WERI-Rb-1 (cell line): Measurements from ENCODE around the gene PCSK4.

Source experiments
- DNase-seq: peaks from one replicate; pipeline ENCODE4 v3.0.0-alpha.2; 2020
- H3K27ac ChIP-seq: fragments of 250-450 bp; sonication (Bioruptor Pico); 2 replicates; pipeline ENCODE4 v1.5.1; 2020; ENCODE audit warnings: mild to moderate bottlenecking, moderate library complexity
- H3K27me3 ChIP-seq: fragments of 250-450 bp; sonication (Bioruptor Pico); 2 replicates; pipeline ENCODE4 v1.5.1; 2021; ENCODE audit warnings: mild to moderate bottlenecking, low read depth, moderate library complexity; ENCODE audit not compliant: insufficient read depth, severe bottlenecking
- H3K36me3 ChIP-seq: fragments of 250-450 bp; sonication (Bioruptor Pico); 2 replicates; pipeline ENCODE4 v1.5.1; 2020; ENCODE audit warnings: mild to moderate bottlenecking, moderate library complexity
- H3K4me3 ChIP-seq: 2 replicates; pipeline ENCODE4 v1.5.1; 2011; ENCODE audit warnings: low read depth, mild to moderate bottlenecking, control low read depth, low read length
- H3K9me3 ChIP-seq: fragments of 250-450 bp; sonication (Bioruptor Pico); 2 replicates; pipeline ENCODE4 v1.5.1; 2021; ENCODE audit warnings: mild to moderate bottlenecking, moderate library complexity; ENCODE audit not compliant: severe bottlenecking
- TF ChIP-seq, protein P1 (sequence below): IDR thresholded peaks from 2 replicates; pipeline ENCODE4 v1.5.1; 2011; ENCODE audit warnings: low read depth, mild to moderate bottlenecking, control low read depth, inconsistent platforms, low read length

PCSK4 gene

DNA sequence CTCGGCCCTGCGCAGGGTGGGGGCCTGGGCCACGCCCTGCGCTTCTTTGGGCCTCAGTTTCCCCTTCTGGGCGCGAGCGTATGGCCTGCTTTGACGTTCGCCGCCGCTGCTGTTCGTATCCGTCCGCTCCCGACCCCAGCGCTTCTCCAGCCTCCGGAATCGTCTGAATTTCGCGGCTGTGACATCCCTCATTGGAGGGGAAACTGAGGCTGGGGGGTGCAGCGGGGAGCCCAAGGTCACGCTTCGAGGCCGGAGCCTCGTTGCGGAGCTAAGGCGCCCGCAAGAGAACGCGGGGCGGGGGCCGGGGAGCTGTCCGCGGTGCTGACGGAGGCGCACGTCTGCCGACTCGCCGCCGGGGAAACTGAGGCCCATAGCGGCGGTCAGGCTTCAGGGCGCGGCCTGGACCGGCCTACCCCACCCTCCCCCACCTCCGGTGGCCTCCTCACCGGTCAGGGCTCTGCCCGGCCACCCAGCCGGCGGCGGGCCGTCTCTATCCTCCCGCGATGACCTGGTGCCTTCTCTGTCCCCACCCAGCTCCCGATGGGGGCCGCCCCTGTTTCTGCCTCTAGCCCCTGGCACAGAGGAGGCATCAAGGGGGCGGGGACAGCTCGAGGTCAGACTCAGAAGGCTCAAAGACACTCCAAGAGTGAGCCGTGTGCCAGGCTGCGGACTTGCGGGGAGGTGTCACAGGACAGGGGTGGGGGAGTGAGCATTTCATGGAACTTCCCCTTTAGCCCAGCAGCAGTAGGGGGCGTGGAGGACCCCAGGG, 43.3 kb downstream of the PCSK4 start:
- H3K4me3 ChIP-seq: peak overlapping the region; percentile 56
- peaks cover 11% of the 10 kb centered on the region for H3K36me3 ChIP-seq
- no peak overlapping the region for H3K27ac ChIP-seq
- no peaks in the 10 kb centered on the region for H3K9me3 ChIP-seq
- peak; percentile 33 for DNase-seq
- H3K27me3 ChIP-seq: peaks cover 37% of the 10 kb centered on the region
- TF ChIP-seq, protein P1, sequence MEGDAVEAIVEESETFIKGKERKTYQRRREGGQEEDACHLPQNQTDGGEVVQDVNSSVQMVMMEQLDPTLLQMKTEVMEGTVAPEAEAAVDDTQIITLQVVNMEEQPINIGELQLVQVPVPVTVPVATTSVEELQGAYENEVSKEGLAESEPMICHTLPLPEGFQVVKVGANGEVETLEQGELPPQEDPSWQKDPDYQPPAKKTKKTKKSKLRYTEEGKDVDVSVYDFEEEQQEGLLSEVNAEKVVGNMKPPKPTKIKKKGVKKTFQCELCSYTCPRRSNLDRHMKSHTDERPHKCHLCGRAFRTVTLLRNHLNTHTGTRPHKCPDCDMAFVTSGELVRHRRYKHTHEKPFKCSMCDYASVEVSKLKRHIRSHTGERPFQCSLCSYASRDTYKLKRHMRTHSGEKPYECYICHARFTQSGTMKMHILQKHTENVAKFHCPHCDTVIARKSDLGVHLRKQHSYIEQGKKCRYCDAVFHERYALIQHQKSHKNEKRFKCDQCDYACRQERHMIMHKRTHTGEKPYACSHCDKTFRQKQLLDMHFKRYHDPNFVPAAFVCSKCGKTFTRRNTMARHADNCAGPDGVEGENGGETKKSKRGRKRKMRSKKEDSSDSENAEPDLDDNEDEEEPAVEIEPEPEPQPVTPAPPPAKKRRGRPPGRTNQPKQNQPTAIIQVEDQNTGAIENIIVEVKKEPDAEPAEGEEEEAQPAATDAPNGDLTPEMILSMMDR: no peak

DNA sequence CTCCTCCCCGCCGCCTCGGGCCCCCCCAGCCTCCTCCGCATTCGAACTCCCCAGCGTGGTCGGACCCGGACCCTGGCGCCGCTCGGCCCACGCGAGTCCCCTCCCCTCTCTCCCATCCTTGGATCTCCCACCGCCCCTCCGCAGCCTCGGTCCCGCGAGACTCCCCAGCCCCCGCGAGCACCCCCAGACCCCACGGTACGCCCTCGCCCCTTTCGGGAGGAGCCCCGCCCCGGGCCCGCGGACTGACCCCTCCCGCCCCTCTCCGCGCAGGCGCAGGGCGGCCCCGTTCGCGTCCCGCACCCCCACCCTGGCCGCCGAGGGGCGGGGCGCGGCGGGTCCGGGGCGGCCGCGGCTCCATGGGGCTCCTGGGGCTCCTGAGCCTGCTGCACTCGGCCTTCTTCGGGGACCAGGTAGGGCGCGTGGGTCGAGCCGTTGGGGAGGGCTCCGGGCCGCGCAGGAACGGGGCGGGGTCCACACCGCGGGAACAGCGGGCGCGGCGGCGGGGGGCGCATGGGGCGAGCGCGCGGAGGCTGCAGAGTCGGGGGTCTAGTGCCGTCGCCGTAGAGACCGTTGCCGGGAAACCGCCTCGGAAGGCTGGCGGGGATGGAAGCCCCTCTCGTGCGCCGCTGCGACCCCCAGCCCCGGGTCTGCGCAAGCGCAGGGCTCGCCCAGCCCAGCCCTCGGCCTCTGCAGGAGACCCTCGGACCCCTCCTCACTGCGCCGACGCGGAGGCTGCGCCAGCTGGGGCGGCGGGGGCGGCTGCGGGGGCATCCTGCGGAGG, 44.0 kb downstream of the PCSK4 start:
- TF ChIP-seq, protein P1: no peak
- Histone ChIP-seq H3K36me3 (peaks cover 19% of the 10 kb centered on the region), H3K4me3 (peak overlapping the region; percentile 60), H3K27ac (peak overlapping the region; percentile 34; the same call in 1 of the 2 replicates), H3K27me3 (peaks cover 30% of the 10 kb centered on the region), H3K9me3 (no peaks in the 10 kb centered on the region)
- peak; percentile 78 for DNase-seq

DNA sequence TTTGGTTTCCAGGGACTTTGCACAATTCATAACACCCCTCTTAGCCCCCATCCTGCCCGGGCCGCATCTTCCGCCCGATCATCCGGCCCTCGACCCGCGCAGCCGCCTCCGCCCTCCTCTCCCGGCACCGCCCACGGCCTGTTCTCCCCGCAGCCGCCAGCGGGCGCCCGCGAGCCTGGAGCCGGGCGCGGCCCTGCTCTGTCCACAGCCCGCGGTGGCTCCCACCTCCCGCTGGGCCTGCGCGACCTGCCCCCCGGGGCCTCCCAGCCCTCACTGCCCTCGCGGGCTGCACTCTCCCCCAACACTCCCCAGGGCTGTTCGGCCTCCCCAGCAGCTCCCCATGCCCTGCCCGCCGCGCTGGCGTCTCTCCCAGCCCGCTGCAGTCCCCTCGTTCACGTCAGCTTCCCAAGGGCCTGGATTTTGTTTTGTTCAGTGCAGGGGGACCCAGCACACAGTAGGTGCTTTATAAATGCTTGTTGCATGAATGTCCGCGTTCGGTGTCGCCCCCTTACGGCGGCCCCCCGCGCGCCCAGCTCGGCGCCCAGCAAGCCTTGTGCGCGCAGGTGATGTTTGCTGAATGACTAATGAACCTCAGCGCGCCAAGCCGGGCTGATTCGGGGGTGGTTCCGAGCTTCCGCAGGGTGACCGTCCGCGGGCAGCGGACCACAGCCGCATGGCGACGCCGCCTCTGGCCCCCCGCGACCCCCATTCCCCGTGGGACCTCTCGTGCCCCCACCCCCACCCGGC, 44.8 kb downstream of the PCSK4 start:
- TF ChIP-seq, protein P1: peak; percentile 96
- H3K9me3 ChIP-seq: no peaks in the 10 kb centered on the region
- peak overlapping the region; percentile 67 for H3K27ac ChIP-seq
- H3K36me3 ChIP-seq: peaks cover 26% of the 10 kb centered on the region
- peak overlapping the region; percentile 60 for H3K4me3 ChIP-seq
- peaks cover 22% of the 10 kb centered on the region for H3K27me3 ChIP-seq
- DNase-seq: peak; percentile 80

DNA sequence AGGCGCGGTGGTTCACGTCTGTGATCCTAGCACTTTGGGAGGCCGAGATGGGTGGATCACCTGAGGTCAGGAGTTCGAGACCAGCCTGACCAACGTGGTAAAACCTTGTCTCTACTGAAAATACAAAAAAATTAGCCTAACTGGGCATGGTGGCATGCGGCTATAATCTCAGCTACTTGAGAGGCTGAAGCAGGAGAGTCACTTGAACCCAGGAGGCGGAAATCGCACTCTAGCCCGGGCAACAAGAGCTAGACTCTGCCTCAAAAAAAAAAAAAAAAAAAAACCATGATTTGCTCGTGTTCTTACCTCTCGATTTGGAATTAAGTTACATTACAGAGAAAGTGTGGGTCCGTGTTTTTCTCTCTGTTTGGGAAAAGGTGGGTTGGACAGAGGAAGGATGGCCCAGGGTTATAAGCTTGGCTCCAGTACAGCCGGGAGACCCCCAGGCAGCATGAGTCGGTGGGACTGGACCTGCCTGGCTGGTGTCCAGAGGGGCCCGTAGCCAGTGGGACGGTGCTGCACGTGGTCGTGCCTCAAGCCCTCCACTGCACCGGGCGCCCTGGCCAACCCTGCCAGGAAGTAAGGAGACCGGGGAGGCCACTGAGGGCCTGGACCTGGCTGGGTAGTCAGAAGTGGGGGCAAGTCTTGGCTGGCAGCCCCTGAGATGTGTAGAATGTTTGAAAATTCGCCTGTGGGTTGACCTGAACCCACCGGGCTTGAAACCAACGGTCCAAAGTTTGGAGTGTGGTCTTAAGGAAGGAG, 48.3 kb downstream of the PCSK4 start:
- TF ChIP-seq, protein P1: no peak
- peaks cover 7% of the 10 kb centered on the region for H3K27me3 ChIP-seq
- no peaks in the 10 kb centered on the region for H3K9me3 ChIP-seq
- H3K4me3 ChIP-seq: no peak overlapping the region
- DNase-seq: no peak
- H3K27ac ChIP-seq: no peak overlapping the region
- H3K36me3 ChIP-seq: peaks cover 44% of the 10 kb centered on the region

DNA sequence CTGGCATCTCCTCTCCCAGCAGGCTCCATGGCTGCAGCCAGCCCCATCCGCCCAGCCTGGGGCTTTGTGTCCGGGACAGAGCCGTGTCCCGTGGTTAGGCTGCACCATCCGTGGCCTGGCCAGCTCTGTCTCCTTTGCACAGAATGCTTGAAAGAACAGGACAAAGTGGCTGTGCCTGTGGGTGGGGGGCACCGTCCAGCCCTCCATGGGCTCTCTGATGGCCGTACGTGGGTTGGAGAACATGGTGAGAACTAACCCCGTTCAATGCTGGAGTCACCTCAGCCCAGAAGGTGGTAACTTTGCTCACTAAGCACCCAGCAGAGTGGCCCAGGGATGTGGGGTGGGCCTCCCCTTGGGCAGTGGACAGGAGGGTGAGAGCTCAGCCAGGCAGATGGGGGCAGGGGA, 49.1 kb downstream of the PCSK4 start:
- DNase-seq: no peak
- Histone ChIP-seq H3K4me3 (no peak overlapping the region), H3K36me3 (peaks cover 45% of the 10 kb centered on the region), H3K27me3 (no peaks in the 10 kb centered on the region), H3K9me3 (no peaks in the 10 kb centered on the region), H3K27ac (no peak overlapping the region)
- TF ChIP-seq, protein P1: no peak
